GM18498 (cell line): ENCODE results near the gene KIF6.

Source experiments
- ATAC-seq: cut with Tn5 transposase; IDR thresholded peaks from one replicate; pipeline ENCODE4 v1.9.1; 2021; ENCODE audit warnings: mild to moderate bottlenecking, moderate library complexity; ENCODE audit not compliant: unreplicated experiment

The KIF6 gene

DNA sequence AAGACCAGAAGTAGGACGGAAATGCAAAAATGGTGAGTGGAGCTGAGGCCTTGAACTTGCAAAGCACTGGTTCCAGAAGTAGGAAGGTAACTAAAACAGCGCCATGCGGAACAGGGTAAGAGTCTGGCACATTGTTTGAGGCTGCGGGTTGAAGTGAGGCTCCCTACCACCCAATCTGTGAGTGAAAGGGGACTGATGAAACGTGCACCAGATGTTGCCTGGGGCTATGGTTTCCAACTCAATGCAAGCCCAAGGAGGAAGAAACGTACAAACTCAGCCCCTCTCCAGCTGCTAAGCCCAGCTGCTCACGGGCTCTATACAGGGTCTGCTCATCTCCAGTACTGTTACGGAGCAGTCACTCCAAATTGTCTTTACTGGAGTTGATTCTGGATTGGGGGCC is 334.0 kb downstream of the KIF6 start:
- no peak for ATAC-seq

GRCh38 chr6:39389484-39389767 is 335.8 kb downstream of the KIF6 start:
- no peak for ATAC-seq

DNA sequence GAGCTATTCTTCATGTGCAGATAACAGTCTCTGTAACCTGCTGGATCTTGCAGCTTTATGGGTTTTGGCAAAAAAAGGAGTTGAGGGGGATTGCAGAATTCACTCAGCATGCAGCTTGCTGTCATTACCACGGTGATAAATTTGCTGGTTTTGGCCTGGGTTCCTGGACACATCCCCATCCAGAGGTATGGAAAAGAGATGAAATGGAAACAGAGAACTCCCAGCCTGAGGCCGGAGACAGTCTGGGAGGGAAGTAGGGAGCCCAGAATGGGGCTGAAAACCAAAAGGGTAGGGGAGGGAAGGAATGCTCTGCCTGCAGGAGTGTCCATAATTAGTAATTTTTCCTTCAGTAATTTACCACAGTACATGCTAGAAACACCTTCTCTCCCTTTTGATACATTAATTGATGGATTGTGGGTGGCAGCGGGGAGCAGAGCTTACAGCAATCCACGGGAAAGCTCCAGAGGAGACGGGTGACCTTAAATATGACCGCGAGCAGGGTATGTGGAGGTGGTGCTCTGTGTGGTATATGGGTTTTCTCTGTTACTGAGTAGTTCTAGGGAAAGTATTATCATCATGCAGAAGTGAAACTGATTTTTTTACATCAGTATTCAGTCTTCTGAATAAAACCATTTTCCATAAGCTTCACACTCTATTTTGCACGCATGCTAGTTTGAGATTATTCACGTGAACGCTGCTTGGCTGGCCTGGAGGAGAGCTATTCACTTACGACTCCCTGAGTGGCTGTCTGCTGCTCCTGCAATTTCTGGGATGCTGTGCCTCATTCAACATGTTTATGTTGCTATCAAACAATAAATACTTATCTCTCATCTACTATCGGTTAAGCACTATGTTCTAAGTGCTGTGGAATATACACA is 336.4 kb downstream of the KIF6 start:
- ATAC-seq: no peak

- ATAC-seq: no peak
Observed at GRCh38 chr6:39387785-39388184, 337.4 kb downstream of the KIF6 start.

- ATAC-seq: no peak
Observed at GRCh38 chr6:39386487-39386886, 338.7 kb downstream of the KIF6 start.

DNA sequence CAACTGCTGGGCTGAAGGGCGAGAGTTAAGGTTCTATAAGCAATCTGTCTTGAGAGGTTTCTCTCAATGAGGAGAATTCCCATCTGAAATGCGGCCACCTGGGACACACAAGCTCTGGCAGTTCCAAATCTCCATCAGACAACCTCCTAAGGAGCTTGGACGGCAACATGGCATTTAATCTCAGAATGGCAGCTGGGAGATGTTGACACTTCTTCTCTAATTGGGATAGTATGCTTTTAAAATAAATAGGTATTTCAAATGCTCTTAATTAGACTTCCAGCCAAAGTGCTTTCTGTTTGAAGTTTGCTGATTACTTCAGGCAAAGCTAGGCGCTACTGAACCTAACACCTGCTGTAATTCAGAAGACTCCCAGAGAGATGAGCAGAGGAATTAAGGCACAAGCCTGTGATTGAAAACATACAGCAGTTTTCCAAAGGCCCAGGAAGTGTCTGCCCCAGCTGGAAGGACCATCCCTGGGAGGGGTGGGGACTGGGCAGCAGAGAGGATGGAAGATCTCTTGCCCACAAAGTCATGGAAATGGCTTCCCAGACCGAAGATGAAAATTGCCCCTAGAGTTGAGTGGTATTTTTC is 343.6 kb downstream of the KIF6 start:
- ATAC-seq: no peak

- no peak for ATAC-seq
Observed at GRCh38 chr6:39380837-39381549, 344.2 kb downstream of the KIF6 start.

GRCh38 chr6:39378960-39379425 is 346.2 kb downstream of the KIF6 start:
- ATAC-seq: no peak

GRCh38 chr6:39378175-39378959 is 346.8 kb downstream of the KIF6 start:
- no peak for ATAC-seq

GRCh38 chr6:39377539-39377950 is 347.7 kb downstream of the KIF6 start:
- no peak for ATAC-seq

- no peak for ATAC-seq
Observed at GRCh38 chr6:39375405-39375804, 349.8 kb downstream of the KIF6 start.

DNA sequence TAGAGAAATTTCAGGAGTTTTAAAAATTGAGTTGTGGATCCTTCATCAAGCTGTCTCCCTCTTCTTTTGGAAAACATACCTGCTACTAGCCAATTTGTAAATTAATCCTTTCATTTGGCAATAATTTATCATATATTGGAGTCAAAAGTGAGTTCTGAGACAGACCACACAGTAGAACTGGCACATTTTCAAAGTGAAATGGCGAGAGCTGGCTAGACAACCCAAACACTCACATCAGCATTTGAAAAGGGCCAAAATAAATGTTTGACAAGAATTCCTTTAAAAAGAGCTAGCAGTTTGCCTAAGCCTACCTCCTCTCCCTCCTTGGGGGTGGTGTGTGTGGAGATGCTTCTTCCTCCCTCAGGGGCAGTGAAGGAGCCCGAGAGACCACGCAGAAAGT is 354.8 kb downstream of the KIF6 start:
- ATAC-seq: no peak

- ATAC-seq: no peak
Observed at GRCh38 chr6:39369987-39370386, 355.2 kb downstream of the KIF6 start.

DNA sequence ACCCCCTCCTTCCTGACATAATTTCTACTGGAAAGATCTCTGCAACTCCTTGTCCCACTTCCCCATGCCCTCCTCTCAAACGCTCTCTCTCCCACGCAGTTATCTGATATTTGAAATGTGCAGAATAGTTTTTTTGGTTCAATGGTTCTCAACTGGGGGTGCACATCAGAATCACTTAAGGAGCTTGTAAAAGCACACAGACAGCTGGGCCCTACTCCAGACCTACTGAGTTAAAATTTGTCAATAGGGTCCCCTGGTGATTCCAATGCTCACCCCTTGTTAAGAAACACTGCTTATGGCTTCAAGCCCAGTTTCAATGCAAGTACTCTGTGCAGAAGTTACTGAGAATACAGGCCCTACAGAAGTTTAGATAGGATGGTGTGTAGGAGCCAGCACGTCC is 357.5 kb downstream of the KIF6 start:
- ATAC-seq: no peak

DNA sequence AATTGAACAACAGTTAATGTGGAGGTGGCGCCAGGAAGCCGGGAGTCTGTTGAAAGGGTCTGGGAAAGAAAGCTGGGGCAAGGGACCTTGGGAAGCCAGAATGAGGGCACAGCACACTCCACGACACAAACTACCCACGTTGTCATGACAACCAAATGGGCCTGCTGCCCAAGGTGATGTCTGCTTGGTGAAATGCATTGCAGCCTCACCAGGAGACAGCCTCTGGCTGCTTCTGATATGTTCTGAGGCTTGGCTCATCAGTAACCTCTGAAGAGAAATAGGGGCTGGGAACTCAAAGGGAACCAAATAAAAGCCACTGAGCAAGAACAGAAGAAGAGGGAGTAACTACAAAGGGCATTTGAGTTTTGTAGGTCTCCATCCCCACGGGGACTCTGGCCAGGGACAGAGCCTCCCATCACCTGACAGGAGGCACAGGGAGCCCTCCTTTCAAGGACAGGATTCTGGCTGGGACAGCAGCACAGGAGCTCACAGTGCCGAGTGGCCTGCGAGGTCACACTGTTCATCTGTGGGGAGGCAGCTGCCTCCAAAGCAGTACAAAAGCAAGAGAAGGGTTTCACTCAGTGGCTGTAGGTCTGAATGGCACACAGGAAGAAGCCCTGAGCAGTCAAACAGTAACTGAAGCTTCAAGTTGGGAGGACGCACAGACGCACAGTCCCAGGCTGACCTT is 358.1 kb downstream of the KIF6 start:
- no peak for ATAC-seq

DNA sequence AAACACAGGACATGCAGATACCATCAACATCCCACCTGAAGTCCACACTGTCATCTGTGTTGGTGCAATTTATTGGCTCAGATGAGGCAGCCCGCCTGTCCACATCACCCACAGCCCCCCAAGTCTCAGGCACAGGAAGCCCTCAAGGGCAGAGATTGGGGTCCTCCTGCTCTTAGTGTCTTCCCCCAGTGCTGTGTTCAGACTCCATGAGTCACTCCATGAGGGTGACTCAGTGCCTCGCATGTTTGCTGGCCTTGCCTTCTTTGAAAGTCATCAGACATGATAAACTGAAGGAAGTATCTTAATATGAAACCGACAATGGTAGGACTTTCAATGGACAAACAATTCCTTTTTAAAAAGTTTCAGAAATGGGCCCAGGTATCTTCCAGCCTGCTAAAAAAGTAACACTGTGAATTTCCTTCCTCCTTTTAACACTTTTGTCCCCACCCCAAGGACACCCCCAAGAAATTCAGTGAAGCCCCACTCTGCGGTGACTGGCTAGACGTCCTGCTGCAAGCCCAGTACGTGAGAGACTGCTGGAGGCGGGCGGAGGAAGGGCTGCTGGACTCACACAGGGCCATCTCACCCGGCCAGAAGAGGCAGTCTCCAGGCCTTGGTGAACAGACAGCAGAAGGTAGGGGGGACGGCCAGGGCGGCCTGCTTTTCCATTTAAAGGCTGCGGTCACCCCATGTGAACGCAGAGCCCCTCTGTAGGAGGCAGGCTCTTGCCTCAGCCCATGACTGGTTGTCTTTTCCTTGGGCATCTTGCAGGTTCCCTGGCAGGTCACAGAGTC is 359.7 kb downstream of the KIF6 start:
- no peak for ATAC-seq

GRCh38 chr6:39363280-39363679 is 361.9 kb downstream of the KIF6 start:
- ATAC-seq: no peak

- no peak for ATAC-seq
Observed at GRCh38 chr6:39362487-39362865, 362.7 kb downstream of the KIF6 start.

DNA sequence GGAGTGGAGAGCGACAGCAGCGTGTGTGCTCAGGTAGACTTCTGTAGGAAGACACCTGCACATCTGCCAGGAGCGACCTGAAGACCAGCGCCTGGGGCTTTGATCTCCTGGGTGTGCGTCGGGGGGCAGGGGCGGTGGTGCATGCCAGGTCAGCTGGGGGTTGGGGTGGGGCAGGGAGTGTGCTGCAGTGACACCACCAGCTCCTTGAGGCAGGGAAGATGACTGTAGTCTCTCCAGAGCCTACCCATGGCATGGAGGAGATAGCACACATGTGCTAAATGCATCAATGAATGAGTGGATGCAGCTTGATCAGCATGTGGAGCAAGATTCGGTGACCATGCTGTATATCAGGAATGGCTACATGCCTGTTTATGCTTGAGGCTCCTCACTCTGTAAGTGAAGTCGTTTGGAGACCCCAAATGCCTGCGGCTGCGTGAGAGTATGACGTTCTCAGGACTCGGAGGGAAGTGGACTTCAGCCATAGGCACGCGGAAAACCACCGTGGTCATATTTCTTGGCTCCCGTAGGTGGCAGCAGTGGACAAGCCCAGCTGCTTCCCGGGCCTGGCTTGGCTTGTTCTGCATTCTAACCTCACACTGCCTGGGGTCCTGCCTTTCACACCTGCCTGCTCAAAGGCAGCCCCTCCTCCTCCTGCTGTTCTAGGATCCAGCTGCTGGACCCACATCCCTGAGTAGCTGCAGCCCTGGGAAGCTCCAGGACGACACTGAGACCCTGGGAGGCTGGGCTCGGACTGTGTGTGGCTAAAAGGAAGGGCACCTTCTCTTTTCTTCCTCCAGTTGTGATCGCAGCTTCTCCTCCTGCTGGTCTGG is 363.3 kb downstream of the KIF6 start:
- ATAC-seq: peak; percentile 71
